NCI-H1092 treated with DMSO at 0.1 percent for 48 hours (cell line): ENCODE measurements around the gene SYPL2.

ENCODE experiments used
- DNase-seq: peaks from one replicate; lab custom pipeline; 2025; lab: John Stamatoyannopoulos, UW

The SYPL2 gene

GRCh38 chr1:109516872-109517271, 50.5 kb downstream of the SYPL2 start:
- no peak for DNase-seq

GRCh38 chr1:109517337-109517736, 51.0 kb downstream of the SYPL2 start:
- DNase-seq: no peak

- no peak for DNase-seq
Measured at GRCh38 chr1:109521002-109521951, 54.9 kb downstream of the SYPL2 start.

- no peak for DNase-seq
Measured at GRCh38 chr1:109522026-109522425, 55.7 kb downstream of the SYPL2 start.

GRCh38 chr1:109523706-109524105, 57.4 kb downstream of the SYPL2 start:
- DNase-seq: no peak

GRCh38 chr1:109527098-109527811, 60.9 kb downstream of the SYPL2 start:
- DNase-seq: no peak

- DNase-seq: no peak
Measured at GRCh38 chr1:109527846-109528695, 61.7 kb downstream of the SYPL2 start.

- no peak for DNase-seq
Measured at GRCh38 chr1:109528712-109529111, 62.4 kb downstream of the SYPL2 start.

GRCh38 chr1:109529881-109530456, 63.6 kb downstream of the SYPL2 start:
- peak; percentile 85 for DNase-seq

- peak; percentile 92 for DNase-seq
Measured at GRCh38 chr1:109530457-109531087, 64.2 kb downstream of the SYPL2 start.

GRCh38 chr1:109531380-109531779, 65.0 kb downstream of the SYPL2 start:
- DNase-seq: no peak
